Stimulated activated CD4-positive, alpha-beta T cell treated with anti-CD3 and anti-CD28 coated beads, Interleukin-1b, Interleukin-23, amount 100 ng/mL, for 4 hours (primary cell): Measurements from ENCODE around the gene EEIG1.

Experiments used
- DNase-seq, 2 donors: peaks; one replicate each; pipeline ENCODE4 v3.0.0-alpha.2; 2020; ENCODE audit warnings: low read depth in 2 of 2

EEIG1 gene

DNA sequence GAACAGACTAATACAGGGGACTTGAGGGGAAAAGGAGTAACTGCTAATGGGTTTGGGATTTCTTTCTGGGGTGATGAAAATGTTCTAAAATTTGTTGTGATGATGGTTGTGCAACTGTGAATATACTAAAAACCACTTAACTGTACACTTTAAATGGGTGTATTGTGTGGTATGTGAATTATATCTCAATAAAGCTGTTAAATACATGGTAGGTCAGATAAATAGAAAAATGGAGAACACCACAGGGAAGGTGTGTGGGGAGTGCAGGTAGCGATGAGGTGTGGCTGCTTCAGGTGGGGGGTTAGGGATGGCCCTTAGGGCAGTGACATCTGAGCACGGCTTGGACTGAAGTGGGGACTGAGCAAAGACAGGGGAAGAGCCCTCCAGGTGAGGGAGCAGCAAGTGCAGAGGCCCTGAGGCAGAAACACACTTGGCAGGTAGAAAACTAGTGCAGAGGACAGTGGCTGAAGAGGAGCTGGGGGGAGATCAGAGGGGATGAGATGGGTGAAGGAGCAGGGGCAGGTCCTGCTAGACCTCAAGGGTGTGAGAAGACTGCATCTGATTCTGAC, 20.9 kb downstream of the EEIG1 start:
- no peak for DNase-seq

DNA sequence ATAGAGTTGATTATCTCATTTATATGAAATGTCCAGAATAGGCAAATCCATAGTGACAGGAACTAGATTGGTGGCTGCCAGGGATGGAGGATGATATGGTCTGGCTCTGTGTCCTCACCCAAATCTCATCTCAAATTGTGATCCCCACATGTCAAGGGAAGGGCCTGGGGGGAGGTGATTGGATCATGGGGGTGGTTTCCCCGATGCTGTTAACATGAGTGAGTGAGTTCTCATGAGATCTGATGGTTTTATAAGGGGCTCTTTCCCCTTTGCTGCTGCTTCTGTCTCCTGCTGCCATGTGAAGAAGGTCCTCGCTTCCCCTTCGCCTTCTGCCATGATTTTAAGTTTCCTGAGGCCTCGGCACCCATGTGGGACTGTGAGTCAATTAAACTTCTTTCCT, 21.4 kb downstream of the EEIG1 start:
- DNase-seq = no peak

GRCh38 chr9:127958728-127959127, 22.1 kb downstream of the EEIG1 start:
- no peak for DNase-seq

GRCh38 chr9:127955294-127956015, 25.3 kb downstream of the EEIG1 start:
- DNase-seq = peak; percentile 64 to 79

DNA sequence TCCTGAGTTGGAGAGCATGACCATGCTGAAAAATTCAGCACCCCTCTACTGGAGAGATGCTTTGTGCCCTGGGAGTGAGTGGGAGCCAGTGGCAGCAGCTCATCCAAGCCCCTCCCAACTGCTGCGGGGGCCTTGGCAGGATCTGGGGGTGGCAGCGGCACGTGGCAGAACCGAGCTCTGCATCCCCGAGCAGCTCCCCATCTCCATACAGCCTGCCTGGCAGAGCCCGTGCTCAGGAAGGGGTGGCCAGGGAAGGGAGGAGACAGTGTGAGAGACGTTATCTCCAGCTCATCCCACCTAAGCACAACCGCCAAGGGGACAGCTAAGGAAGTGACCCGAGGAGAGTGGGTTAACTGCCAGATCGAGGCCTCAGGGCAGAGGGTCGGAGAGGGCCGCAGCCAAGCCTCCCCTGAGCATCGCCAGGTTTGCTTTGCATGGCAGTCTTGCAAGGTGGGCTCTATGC, 25.9 kb downstream of the EEIG1 start:
- no peak for DNase-seq

GRCh38 chr9:127953768-127954505, 26.9 kb downstream of the EEIG1 start:
- DNase-seq = no peak

DNA sequence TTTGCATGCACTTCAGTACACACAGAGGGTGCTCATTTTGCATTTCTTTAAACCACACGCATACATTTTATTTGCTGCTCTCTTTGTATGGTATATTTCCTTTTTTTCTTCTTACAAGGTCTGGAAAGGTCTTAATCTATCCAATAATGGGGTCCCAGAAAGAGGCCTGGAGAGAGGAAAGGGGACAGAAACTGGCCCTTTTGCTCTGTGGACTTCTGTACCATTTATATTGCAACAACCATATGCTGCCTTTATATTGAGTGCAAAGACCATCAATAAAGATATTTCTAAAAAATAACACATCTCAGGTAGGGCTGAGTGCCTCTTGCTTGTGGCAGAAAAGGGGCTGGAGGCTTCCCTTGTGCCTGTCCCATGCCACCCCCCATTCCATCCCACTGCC, 27.6 kb downstream of the EEIG1 start:
- no peak for DNase-seq

DNA sequence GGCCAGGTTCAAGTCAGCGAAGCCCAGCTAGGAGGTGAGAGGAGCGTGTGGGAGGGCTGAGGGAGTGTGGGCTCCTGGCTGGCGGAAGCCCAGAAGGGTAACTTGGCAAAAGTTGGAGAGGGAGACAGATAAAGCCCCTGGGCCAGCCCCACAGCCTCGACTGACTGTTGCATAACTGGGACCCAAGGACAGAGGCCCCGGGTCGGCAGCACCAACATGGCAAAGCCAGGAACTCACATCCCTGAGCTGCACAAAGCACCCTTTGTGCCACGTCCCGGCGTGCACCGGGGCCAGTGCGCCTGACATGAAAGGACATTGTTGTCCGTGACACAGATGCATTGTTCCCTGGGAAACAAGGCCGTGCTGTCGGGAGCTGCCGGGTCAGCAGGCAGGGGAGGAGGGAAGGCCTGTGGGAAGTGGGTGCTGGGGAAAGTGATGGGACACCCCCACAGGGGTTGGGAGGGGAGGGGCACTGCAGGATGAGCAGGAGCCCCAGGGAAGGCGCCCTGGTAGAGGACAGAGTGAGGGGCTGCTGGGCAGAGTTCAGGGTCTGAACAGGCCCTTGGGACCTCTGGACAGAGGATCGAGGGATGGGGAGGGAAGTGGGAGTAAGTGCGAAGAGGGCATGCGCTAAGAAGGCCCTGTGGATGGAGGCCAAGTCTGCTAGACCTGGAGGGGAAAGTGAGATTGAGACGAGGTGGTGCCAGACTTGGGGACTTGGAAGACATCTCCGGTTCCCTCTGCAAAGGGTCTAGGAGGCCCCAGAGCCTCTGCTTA, 30.1 kb downstream of the EEIG1 start:
- DNase-seq = no peak

DNA sequence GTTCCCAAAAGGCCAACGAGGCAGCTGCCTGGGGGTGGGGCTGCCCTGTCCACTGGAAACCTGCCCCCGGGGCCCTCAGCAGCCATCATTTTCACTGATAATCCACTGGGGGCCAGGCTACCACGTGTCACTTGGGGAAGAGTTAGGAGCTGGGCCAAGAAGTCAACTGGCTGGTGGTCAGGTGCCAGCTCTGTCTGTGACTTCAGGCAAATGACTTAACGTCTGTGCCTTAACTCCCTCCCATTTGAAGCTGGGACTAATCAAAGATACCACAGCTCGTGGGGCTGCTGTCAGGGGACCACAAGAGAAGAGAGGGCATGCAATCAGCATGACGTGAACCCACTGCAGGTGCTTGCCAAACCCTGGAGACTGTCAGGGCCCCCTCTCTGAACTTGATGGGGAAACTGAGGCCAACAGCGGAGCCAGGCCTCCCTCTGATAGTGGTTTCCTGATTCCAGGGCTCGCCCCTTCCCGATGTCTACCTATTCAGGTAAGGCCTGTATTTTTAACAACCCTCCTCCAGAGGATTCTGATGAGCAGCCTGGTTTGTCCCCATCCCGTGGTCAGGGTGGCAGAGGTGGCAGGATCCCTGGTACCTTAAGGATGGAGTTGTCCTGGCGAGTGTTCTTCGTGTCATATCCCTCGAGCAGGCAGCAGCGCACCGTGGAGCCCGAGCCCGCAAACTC, 30.8 kb downstream of the EEIG1 start:
- no peak for DNase-seq

GRCh38 chr9:127947841-127948710, 32.7 kb downstream of the EEIG1 start:
- DNase-seq = no peak

DNA sequence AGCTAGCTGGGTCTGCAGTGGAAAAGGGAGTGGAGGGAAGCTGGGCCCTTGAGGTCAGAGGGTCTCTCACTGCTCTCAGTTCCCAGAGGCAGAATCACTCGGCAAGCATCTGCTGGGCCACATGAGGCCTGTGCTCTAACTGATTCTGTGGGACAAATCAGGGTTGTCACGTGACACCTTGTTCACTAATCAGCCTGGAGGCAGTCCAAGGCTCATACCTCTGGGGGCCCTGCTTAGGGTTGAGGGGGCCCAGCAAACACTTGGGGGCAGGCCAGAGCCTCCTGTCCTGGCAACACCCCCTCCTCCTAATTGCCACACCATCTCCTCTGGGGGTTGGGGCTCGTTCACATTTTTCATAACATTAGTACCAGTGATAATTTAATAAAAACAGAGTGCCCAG, 34.1 kb downstream of the EEIG1 start:
- DNase-seq = no peak

- DNase-seq = no peak
These were observed 34.8 kb downstream of the EEIG1 start for GRCh38 chr9:127945942-127946341.

DNA sequence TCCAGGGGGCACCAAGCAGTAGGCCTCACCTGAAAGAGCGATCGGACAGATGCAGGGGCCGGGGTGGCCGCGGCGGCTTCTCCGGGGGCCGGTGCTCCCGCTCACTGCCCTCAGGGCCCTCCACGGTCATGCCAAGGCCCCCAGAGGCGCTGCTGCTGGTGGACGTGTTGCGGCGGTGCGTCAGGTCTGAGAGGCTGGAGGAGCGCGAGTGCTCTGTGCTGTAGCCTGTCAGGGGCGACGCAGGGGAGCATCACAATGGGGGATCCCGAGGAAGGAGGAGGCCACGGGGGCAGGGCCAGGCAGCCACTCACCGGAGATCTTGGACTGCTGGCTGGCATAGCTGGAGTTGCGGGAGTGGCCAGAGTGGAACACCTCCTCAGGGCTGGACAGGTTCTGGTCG, 35.5 kb downstream of the EEIG1 start:
- DNase-seq = no peak

- DNase-seq = no peak
These were observed 36.1 kb downstream of the EEIG1 start for GRCh38 chr9:127944586-127945218.

DNA sequence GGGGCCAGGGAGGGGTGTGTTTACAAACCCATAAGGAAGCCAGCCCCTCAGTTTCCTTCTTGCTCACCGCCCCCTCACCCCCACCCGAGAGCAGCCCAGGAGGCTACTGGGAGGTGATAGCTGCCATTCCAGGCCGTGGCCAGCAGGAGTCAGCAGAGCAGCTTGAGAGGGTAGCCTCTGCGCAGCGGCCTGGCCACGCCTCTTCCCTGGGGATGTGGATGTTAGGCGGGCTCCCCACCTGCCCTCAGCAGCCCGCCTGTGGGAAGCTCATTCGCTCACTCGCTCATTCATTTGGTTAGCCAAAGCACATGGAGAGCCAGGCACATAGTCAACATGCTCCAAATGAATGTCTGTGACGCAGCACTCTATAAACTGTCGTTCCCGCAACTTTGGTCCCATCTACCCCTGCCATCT, 37.1 kb downstream of the EEIG1 start:
- peak; percentile 73 to 78 for DNase-seq

GRCh38 chr9:127943011-127943662, 37.7 kb downstream of the EEIG1 start:
- no peak for DNase-seq

DNA sequence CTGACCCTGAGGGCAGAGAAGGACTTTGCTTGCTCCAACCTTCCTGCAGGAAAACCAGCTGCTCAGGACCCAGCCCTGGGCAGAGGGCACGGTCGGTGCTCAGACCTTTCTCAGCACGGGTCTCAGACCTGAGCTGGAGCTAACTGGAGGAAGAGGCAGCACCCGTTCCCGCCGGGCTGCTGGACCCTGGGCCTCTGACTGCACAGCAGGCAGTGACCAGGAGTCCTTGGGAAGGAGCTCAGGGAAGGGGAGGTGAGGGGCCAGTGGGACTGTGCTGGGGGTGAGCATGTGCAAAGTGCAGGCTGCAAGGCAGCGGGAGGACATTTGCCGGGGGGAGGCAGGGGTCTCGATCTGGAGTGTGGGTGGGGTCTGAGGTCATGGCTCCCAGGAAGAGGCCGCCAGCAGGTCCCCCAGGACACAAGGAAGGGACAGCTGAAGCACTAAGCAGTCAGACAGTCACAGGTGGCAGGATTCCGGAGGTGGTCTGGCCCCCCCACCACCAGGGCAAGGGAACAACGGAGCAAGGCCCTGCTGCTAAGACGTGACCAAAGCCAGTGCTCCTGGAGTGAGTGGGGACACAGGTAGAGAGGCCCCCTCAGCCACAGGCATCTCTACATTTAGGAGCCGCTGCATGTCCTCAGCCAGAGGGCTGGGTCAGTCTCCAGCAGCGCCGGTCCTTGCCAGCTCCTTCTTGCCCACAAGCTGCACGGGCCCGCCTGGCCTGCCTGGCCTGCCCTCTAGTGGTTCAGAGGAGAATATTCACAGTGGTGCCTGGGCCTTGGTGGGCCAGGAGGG, 38.4 kb downstream of the EEIG1 start:
- no peak for DNase-seq

DNA sequence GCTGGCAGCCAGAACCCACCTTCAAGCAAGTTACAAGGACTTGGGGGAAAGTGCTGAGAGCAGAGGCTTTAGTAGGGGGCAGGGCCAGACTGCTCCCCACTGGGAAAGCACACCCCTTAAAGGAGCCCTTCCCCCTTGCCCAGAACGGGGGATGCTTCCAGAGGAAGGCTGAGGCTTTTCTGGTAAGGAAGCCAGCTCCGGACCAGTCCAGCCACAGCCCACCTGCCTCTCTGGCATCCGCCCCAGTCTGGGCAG, 38.9 kb downstream of the EEIG1 start:
- no peak for DNase-seq
